Measurements from ENCODE around the gene STARD3. TPM values are rescaled to one million over a fixed set of nuclear protein-coding genes. Genes with fewer than 3 reads are reported as not detected.

STARD3 gene
- total and polyA plus RNA-seq, 2 of the 13 experiments (the other 11 are each of a cell fraction or from before 2014, with no cell fraction given) = 34.6 to 100 TPM

DNA sequence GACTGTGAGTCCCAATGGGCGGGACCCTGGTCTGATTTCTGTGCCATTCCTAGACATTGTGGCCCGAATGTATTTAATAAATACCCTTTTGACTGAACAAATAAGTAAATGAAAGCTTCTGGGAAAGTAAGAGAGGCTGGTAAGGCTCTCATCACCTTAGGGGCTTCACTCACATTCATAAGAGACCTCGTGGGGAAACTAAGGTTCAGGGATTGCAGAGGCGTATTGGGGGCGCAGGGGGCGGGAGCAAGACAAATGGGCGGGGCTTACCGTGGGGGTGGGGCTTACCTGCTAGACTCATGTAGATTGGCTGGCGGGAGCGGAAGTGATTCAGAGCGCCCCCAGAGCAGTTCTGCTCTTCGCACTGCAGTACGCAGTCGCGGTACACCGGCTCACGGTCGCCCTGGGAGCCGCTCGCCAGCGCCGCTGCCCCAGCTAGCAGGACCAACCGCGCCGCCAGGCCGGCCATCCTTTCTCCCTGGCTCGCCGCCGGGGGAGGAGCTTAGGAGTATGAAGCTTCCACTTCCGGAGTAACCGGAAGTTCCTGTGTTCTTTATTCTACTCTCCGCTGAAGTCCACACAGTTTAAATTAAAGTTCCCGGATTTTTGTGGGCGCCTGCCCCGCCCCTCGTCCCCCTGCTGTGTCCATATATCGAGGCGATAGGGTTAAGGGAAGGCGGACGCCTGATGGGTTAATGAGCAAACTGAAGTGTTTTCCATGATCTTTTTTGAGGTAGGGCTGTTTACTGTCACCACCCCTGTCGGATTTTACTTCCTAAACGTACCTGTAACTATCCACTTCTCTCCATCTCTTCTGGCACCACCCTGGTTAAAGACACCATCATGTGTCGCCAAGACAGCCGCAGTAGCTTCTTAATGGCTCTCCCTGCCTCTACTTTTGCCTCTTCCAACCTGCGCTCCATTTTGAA lies 50.9 kb downstream of the STARD3 start, which contains the start of gene PGAP3 (continued):
- TF ChIP-seq, protein P1, sequence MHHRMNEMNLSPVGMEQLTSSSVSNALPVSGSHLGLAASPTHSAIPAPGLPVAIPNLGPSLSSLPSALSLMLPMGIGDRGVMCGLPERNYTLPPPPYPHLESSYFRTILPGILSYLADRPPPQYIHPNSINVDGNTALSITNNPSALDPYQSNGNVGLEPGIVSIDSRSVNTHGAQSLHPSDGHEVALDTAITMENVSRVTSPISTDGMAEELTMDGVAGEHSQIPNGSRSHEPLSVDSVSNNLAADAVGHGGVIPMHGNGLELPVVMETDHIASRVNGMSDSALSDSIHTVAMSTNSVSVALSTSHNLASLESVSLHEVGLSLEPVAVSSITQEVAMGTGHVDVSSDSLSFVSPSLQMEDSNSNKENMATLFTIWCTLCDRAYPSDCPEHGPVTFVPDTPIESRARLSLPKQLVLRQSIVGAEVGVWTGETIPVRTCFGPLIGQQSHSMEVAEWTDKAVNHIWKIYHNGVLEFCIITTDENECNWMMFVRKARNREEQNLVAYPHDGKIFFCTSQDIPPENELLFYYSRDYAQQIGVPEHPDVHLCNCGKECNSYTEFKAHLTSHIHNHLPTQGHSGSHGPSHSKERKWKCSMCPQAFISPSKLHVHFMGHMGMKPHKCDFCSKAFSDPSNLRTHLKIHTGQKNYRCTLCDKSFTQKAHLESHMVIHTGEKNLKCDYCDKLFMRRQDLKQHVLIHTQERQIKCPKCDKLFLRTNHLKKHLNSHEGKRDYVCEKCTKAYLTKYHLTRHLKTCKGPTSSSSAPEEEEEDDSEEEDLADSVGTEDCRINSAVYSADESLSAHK (CRISPR knock-in tag; IDR thresholded peaks at IDR 0.05; ENCODE audit: borderline replicate concordance) = no peak; the same call in 1 of the 2 replicates
- TF ChIP-seq ZNF30 (CRISPR knock-in tag; IDR thresholded peaks at IDR 0.05) (no peak), NRL (CRISPR knock-in tag; IDR thresholded peaks at IDR 0.05; ENCODE audit: borderline replicate concordance) (0 out of 2 replicates have a peak, but pooled peaks have one; percentile 69), ZBTB26 (CRISPR knock-in tag; IDR thresholded peaks at IDR 0.05; ENCODE audit: borderline replicate concordance) (0 out of 2 replicates have a peak, but pooled peaks have one; percentile 21), CENPT (CRISPR knock-in tag; IDR thresholded peaks at IDR 0.05; ENCODE audit: low read depth) (no peak)
- TF ChIP-seq, protein P2, sequence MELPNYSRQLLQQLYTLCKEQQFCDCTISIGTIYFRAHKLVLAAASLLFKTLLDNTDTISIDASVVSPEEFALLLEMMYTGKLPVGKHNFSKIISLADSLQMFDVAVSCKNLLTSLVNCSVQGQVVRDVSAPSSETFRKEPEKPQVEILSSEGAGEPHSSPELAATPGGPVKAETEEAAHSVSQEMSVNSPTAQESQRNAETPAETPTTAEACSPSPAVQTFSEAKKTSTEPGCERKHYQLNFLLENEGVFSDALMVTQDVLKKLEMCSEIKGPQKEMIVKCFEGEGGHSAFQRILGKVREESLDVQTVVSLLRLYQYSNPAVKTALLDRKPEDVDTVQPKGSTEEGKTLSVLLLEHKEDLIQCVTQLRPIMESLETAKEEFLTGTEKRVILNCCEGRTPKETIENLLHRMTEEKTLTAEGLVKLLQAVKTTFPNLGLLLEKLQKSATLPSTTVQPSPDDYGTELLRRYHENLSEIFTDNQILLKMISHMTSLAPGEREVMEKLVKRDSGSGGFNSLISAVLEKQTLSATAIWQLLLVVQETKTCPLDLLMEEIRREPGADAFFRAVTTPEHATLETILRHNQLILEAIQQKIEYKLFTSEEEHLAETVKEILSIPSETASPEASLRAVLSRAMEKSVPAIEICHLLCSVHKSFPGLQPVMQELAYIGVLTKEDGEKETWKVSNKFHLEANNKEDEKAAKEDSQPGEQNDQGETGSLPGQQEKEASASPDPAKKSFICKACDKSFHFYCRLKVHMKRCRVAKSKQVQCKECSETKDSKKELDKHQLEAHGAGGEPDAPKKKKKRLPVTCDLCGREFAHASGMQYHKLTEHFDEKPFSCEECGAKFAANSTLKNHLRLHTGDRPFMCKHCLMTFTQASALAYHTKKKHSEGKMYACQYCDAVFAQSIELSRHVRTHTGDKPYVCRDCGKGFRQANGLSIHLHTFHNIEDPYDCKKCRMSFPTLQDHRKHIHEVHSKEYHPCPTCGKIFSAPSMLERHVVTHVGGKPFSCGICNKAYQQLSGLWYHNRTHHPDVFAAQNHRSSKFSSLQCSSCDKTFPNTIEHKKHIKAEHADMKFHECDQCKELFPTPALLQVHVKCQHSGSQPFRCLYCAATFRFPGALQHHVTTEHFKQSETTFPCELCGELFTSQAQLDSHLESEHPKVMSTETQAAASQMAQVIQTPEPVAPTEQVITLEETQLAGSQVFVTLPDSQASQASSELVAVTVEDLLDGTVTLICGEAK (IDR thresholded peaks at IDR 0.05) = peak; percentile 80
- TF ChIP-seq, protein P2 (CRISPR knock-in tag; IDR thresholded peaks at IDR 0.05) = 0 out of 2 replicates have a peak, but pooled peaks have one; percentile 59
- TF ChIP-seq, protein P3, sequence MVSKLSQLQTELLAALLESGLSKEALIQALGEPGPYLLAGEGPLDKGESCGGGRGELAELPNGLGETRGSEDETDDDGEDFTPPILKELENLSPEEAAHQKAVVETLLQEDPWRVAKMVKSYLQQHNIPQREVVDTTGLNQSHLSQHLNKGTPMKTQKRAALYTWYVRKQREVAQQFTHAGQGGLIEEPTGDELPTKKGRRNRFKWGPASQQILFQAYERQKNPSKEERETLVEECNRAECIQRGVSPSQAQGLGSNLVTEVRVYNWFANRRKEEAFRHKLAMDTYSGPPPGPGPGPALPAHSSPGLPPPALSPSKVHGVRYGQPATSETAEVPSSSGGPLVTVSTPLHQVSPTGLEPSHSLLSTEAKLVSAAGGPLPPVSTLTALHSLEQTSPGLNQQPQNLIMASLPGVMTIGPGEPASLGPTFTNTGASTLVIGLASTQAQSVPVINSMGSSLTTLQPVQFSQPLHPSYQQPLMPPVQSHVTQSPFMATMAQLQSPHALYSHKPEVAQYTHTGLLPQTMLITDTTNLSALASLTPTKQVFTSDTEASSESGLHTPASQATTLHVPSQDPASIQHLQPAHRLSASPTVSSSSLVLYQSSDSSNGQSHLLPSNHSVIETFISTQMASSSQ (IDR thresholded peaks at IDR 0.05; ENCODE audit: low read depth) = no peak; the same call in none of the 2 replicates
- TF ChIP-seq, protein P3 (CRISPR knock-in tag; IDR thresholded peaks at IDR 0.05; ENCODE audit: borderline replicate concordance) = peak; percentile 58; the same call in 1 of the 2 replicates

Measured in HepG2 (cell line).